ENCODE results near the gene ALDH8A1. TPM values are rescaled to one million over a fixed set of nuclear protein-coding genes. Genes with fewer than 3 reads are reported as not detected.

Gene ALDH8A1
- total and polyA plus RNA-seq, 11 donors = 0.08 to 0.63 (median 0.23) TPM; not detected in 2

GRCh38 chr6:134888316-134888715 lies 61.6 kb downstream of the ALDH8A1 start:
- Histone ChIP-seq H3K4me3 (no peak overlapping the region), H3K27ac (no peak overlapping the region), H3K9me3 (peaks cover 0 to 8% (median 0%) of the 10 kb centered on the region in 12 donors), H3K4me1 (no peaks in the 10 kb centered on the region), H3K27me3 (peaks cover 0 to 3% (median 0%) of the 10 kb centered on the region in 9 donors), H3K36me3 (no peaks in the 10 kb centered on the region)
- intact Hi-C loops (cut with DNase I) = loop anchor here in 1 of 10 donors (10.0 kb wide), 1 partner anchor 244 kb away; no protein-coding TSS in a partner anchor
- no peak for DNase-seq
- TF ChIP-seq CTCF (IDR thresholded peaks at IDR 0.05) = no peak
- TF ChIP-seq POLR2A (IDR thresholded peaks at IDR 0.05) = no peak
- ATAC-seq = no peak
- WGBS, 4 donors = 53 to 81% (median 74%) methylated on average over 3 of the region's 3 CpGs

GRCh38 chr6:134884752-134885151 lies 65.1 kb downstream of the ALDH8A1 start:
- no peaks in the 10 kb centered on the region for H3K9me3 ChIP-seq
- TF ChIP-seq POLR2A (IDR thresholded peaks at IDR 0.05) = no peak
- no peak for TF ChIP-seq CTCF (IDR thresholded peaks at IDR 0.05)
- intact Hi-C loops (cut with DNase I) = loop anchor here in 7 of 10 donors (5.0 to 10.0 kb wide), 5 partner anchors 62 to 762 kb away; no protein-coding TSS in a partner anchor
- H3K27me3 ChIP-seq = peaks cover 0 to 3% (median 0%) of the 10 kb centered on the region in 9 donors
- H3K27ac ChIP-seq = no peak overlapping the region
- no peak overlapping the region for H3K4me3 ChIP-seq
- no peaks in the 10 kb centered on the region for H3K36me3 ChIP-seq
- no peak for ATAC-seq
- DNase-seq = no peak
- 90 to 97% (median 95%) methylated on average over 3 of the region's 3 CpGs for WGBS, 4 donors
- peaks cover 0 to 5% (median 0%) of the 10 kb centered on the region in 12 donors for H3K4me1 ChIP-seq

- Histone ChIP-seq H3K4me3 (no peak overlapping the region), H3K27me3 (peaks cover 0 to 3% (median 0%) of the 10 kb centered on the region in 9 donors), H3K27ac (no peak overlapping the region), H3K9me3 (no peaks in the 10 kb centered on the region), H3K4me1 (peaks cover 0 to 5% (median 0%) of the 10 kb centered on the region in 12 donors), H3K36me3 (no peaks in the 10 kb centered on the region)
- no peak for DNase-seq
- TF ChIP-seq POLR2A (IDR thresholded peaks at IDR 0.05) = no peak
- WGBS, 4 donors = 16 to 25% (median 23%) methylated on average over 1 of the region's 1 CpG
- intact Hi-C loops (cut with DNase I) = loop anchor here in 8 of 10 donors (2.0 to 10.0 kb wide), 8 partner anchors 61 to 761 kb away; no protein-coding TSS in a partner anchor
- ATAC-seq = no peak
Measured at GRCh38 chr6:134883314-134883713, 66.6 kb downstream of the ALDH8A1 start.

GRCh38 chr6:134882426-134883038 lies 67.4 kb downstream of the ALDH8A1 start:
- H3K27ac ChIP-seq = no peak overlapping the region
- H3K4me3 ChIP-seq = no peak overlapping the region
- WGBS, 4 donors = 3 to 49% (median 39%) methylated on average over 10 of the region's 10 CpGs
- DNase-seq = peak in 4 of 5 donors; percentile 21 to 67 (median 49)
- peaks cover 0 to 5% (median 0%) of the 10 kb centered on the region in 12 donors for H3K4me1 ChIP-seq
- intact Hi-C loops (cut with DNase I) = loop anchor here in 8 of 10 donors (1.0 to 10.0 kb wide), 11 partner anchors 59 to 760 kb away; no protein-coding TSS in a partner anchor
- H3K27me3 ChIP-seq = peaks cover 0 to 3% (median 0%) of the 10 kb centered on the region in 9 donors
- no peaks in the 10 kb centered on the region for H3K9me3 ChIP-seq
- peak in 3 of 4 donors; percentile 36 to 68 (median 65) for ATAC-seq
- no peaks in the 10 kb centered on the region for H3K36me3 ChIP-seq
- TF ChIP-seq CTCF (IDR thresholded peaks at IDR 0.05) (peak; percentile 52 to 99 (median 88)), POLR2A (IDR thresholded peaks at IDR 0.05) (no peak)
